Panc1 (cell line): ENCODE results near the gene CLIC1. TPM values are rescaled to one million over a fixed set of nuclear protein-coding genes. Genes with fewer than 3 reads are reported as not detected.

Experiments
- ATAC-seq: fragments of 200-7000 bp; cut with Tn5 transposase; 2 replicates; pipeline ENCODE4 v1.9.1; 2020; ENCODE audit warnings: mild to moderate bottlenecking, moderate library complexity
- BruUV-seq: library from RNA; stranded (reverse); fragments of 400-500 nt; replicated peaks from 2 replicates; lab custom pipeline; 2021; lab: Mats Ljungman, UMichigan
- CTCF ChIA-PET: fragments of 300-600 bp; sonication (Branson Sonifier 250); formaldehyde crosslinking; loops from one replicate; lab custom pipeline; 2022; ENCODE audit warnings: antibody characterized with exemption; lab: Charles Lee
- POLR2A ChIA-PET: fragments of 300-600 bp; sonication (Branson Sonifier 250); formaldehyde crosslinking; loops from one replicate; lab custom pipeline; 2022; ENCODE audit warnings: antibody characterized with exemption; lab: Charles Lee
- DNase-seq: peaks from one replicate; pipeline ENCODE4 v3.0.0-alpha.2; 2010; ENCODE audit warnings: low read depth, low spot score
- H3K27ac ChIP-seq: 2 replicates; pipeline ENCODE4 v1.5.1; 2011; ENCODE audit warnings: mild to moderate bottlenecking, low read length, inconsistent platforms
- H3K27me3 ChIP-seq: fragments of 200-500 bp; sonication (Bioruptor generic); 2 replicates; pipeline ENCODE4 v1.6.0; 2014; ENCODE audit warnings: low read length, inconsistent platforms; ENCODE audit not compliant: control insufficient read depth, insufficient read depth
- H3K36me3 ChIP-seq: fragments of 200-500 bp; sonication (Bioruptor generic); 2 replicates; pipeline ENCODE4 v1.5.1; 2014; ENCODE audit warnings: inconsistent platforms, mild to moderate bottlenecking, low read length, moderate library complexity; ENCODE audit not compliant: control insufficient read depth, insufficient read depth
- H3K4me1 ChIP-seq: 2 replicates; pipeline ENCODE4 v1.5.1; 2011; ENCODE audit warnings: inconsistent platforms, mild to moderate bottlenecking, low read length, moderate library complexity; ENCODE audit not compliant: control insufficient read depth, insufficient read depth
- H3K4me3 ChIP-seq, 2 experiments: 2 replicates each; pipeline ENCODE4 v1.5.1; 2011 to 2012; ENCODE audit warnings: low read depth in 2 of 2, low read length in 2 of 2, mild to moderate bottlenecking in 2 of 2, inconsistent platforms in 1 of 2, moderate library complexity in 1 of 2
- H3K9me3 ChIP-seq: fragments of 200-500 bp; sonication (Bioruptor generic); 2 replicates; pipeline ENCODE4 v1.5.1; 2014; ENCODE audit warnings: low read depth, mild to moderate bottlenecking, inconsistent platforms, low read length, moderate library complexity; ENCODE audit not compliant: control insufficient read depth, insufficient read depth
- CTCF ChIP-seq: fragments of 450-650 bp; IDR thresholded peaks from 2 replicates; pipeline ENCODE4 v1.5.1; 2017; ENCODE audit warnings: mild to moderate bottlenecking
- SIN3A ChIP-seq: IDR thresholded peaks from 2 replicates; pipeline ENCODE4 v1.6.1; 2012; ENCODE audit warnings: low read depth, mild to moderate bottlenecking, low read length, moderate library complexity, borderline replicate concordance; ENCODE audit not compliant: insufficient read depth
- TCF7L2 ChIP-seq: IDR thresholded peaks from 2 replicates; pipeline ENCODE4 v1.6.1; 2011; ENCODE audit warnings: mild to moderate bottlenecking, low read depth, low read length, inconsistent platforms
- in situ Hi-C: cut with HindIII; loops from 2 replicates; pipeline ENCODE4 v1.10.0; 2016; ENCODE audit warnings: low sequenced_read_pairs, low pct_unique_long_range_greater_than_20kb
- intact Hi-C: fragments of 100-400 bp; cut with micrococcal nuclease; formaldehyde crosslinking; loops from one replicate; pipeline ENCODE4 v1.10.0; 2022; ENCODE audit not compliant: unreplicated experiment
- total RNA-seq: library from RNA; stranded (reverse); gene quantifications from one replicate; pipeline ENCODE4 v1.2.1, GENCODE V29; 2021; ENCODE audit not compliant: unreplicated experiment
- TF ChIP-seq, protein P1 (sequence below), 2 experiments: IDR thresholded peaks; 2 replicates each; pipeline ENCODE4 v1.6.1; 2011 to 2012; ENCODE audit warnings: low read depth in 2 of 2, control low read depth in 1 of 2, low read length in 1 of 2, mild to moderate bottlenecking in 1 of 2, moderate library complexity in 1 of 2; ENCODE audit not compliant: insufficient read depth in 1 of 2

Gene CLIC1
- total RNA-seq, 1 experiment from 2014 or later: 583 TPM

DNA sequence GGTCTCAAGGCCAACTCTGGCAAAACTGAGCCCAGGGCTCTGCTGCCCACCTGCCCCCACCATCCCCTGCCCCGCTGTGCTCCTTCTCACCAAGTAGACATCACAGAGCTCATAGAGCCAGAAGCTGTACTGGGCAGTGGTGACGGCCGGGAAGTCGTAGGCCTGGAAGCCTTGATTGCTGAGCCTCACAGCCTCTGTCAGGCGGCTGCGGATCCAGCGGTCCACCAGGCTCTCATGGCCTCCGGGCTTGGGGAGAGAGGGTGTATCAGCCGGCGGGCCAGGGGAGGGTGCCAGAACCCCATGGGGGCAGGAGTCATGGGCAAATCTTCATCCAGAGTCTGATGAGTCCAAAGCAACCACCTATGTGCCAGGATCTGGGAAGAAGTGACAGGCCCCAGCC is 43.6 kb upstream of the CLIC1 start:
- Histone ChIP-seq H3K36me3 (no peaks in the 10 kb centered on the region), H3K9me3 (no peaks in the 10 kb centered on the region), H3K27me3 (no peaks in the 10 kb centered on the region), H3K27ac (no peak overlapping the region), H3K4me3 (no peak overlapping the region), H3K4me1 (peaks cover 31% of the 10 kb centered on the region)
- DNase-seq: no peak
- CTCF ChIA-PET: interaction anchor here (0.7 kb wide), 1 partner anchor 233 kb away, joined by 3 read pairs; the partner anchor contains the start of gene ATP6V1G2
- no peak for TF ChIP-seq CTCF
- TF ChIP-seq, protein P1, sequence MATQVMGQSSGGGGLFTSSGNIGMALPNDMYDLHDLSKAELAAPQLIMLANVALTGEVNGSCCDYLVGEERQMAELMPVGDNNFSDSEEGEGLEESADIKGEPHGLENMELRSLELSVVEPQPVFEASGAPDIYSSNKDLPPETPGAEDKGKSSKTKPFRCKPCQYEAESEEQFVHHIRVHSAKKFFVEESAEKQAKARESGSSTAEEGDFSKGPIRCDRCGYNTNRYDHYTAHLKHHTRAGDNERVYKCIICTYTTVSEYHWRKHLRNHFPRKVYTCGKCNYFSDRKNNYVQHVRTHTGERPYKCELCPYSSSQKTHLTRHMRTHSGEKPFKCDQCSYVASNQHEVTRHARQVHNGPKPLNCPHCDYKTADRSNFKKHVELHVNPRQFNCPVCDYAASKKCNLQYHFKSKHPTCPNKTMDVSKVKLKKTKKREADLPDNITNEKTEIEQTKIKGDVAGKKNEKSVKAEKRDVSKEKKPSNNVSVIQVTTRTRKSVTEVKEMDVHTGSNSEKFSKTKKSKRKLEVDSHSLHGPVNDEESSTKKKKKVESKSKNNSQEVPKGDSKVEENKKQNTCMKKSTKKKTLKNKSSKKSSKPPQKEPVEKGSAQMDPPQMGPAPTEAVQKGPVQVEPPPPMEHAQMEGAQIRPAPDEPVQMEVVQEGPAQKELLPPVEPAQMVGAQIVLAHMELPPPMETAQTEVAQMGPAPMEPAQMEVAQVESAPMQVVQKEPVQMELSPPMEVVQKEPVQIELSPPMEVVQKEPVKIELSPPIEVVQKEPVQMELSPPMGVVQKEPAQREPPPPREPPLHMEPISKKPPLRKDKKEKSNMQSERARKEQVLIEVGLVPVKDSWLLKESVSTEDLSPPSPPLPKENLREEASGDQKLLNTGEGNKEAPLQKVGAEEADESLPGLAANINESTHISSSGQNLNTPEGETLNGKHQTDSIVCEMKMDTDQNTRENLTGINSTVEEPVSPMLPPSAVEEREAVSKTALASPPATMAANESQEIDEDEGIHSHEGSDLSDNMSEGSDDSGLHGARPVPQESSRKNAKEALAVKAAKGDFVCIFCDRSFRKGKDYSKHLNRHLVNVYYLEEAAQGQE (IDR thresholded peaks at IDR 0.05; ENCODE audit: insufficient read depth in 1 of 2, low read depth in 2 of 2, low read length in 1 of 2): no peak
- TF ChIP-seq SIN3A: no peak
- in situ Hi-C loops (no loop called here), intact Hi-C loops (loop anchor here (10.0 kb wide), 1 partner anchor 45 kb away; the partner anchor contains the start of gene HSPA1B)
- POLR2A ChIA-PET: no interaction called here
- no peak for ATAC-seq
- BruUV-seq: no TSS peak

DNA sequence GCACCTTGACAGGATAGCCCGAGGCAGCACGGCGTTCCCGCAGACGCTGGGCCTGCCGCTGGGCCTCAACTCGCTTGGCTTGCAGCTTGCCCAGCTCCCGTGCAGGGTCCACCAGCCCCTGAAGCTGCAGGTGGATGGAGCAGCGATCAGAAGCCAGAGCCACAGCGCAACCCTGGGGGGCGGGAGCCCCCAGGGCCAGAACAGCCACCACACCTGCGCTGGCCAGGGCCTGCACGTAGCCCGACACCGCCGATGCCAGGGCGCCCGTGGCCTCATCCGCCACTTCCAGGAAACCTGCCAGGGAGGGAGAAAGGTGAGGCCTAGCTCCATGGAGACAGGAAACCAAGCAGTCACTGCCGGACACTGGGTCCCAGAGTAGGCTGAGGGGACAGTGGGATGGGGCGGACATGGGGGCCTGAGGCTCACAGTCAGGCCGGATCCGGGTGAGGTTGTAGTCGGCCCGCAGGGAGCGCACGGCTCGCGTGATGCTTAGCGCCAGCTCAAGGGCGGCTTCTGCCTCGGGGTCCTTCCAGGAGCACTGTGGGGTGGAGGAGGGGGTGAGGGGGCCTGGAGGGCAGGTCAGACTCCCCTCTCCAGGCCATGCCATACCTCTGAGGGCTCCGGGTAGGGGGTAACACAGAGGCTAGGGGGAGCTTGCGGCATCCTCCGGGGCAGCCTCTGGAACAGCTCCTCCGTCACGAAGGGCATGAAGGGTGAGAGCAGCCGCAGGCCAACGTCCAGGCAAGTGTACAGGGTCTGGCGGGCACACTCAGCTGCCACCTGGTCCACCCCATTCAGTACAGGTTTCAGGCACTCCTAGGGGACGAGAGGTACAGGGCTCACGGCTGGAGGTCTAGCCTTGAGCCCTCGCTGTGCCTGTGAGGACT is 42.9 kb upstream of the CLIC1 start:
- TF ChIP-seq CTCF: no peak
- TF ChIP-seq TCF7L2: no peak
- BruUV-seq: no TSS peak
- Histone ChIP-seq H3K27ac (no peak overlapping the region), H3K4me1 (peaks cover 31% of the 10 kb centered on the region), H3K36me3 (no peaks in the 10 kb centered on the region), H3K4me3 (no peak overlapping the region), H3K27me3 (no peaks in the 10 kb centered on the region), H3K9me3 (no peaks in the 10 kb centered on the region)
- in situ Hi-C loops (no loop called here), intact Hi-C loops (loop anchor here (10.0 kb wide), 1 partner anchor 46 kb away; the partner anchor contains the start of gene HSPA1B)
- POLR2A ChIA-PET: interaction anchor here (0.6 kb wide), 2 partner anchors 16 to 49 kb away, joined by 5 to 6 read pairs; no protein-coding TSS in a partner anchor
- DNase-seq: no peak
- no peak for ATAC-seq
- CTCF ChIA-PET: interaction anchor here (0.6 kb wide), 1 partner anchor 11 kb away, joined by 5 read pairs; no protein-coding TSS in a partner anchor
